ENCODE data around the gene ZNF608. TPM values are rescaled to one million over a fixed set of nuclear protein-coding genes. Genes with fewer than 3 reads are reported as not detected.

The ZNF608 gene
- total RNA-seq, 1 experiment from 2014 or later: 0.95 TPM

DNA sequence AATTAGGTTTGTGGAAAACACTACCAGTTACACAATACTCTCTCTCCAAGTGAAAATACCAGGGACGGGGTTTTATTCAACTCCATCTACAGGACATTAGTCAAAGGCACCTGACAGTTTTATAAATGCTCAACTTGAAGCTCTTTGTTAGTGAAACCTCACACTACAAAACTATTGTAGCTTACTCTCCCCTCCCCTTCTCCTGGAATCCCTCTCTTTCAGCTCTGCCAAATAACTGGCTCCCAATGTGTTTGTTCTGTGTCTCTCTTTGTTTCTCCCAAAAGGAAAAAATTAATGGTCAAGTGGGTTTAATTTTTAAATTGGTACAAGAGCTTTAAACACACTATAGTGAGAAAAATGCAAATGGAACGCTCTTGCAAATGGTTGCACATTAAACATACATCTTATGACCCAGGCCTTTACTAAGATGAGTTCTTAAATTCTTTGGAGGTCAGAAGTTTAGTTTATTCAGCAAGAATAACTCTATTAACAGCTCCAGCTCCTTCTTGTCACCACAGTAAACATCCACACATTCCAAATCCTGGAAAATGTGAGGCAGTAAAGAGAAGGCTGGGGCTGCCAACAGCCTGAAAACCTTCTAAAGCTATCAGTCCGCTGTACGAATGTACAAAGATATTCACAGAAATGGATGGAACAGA is 48.4 kb downstream of the ZNF608 start:
- Histone ChIP-seq H2AFZ (ENCODE audit: low read length) (no peak overlapping the region), H3K9me2 (replicated peaks; ENCODE audit: low read length) (no peaks in the 10 kb centered on the region), H3K36me3 (ENCODE audit: low read depth, low read length) (no peaks in the 10 kb centered on the region), H3K27me3 (ENCODE audit: low read length) (no peaks in the 10 kb centered on the region), H3K4me2 (ENCODE audit: low read length) (no peak overlapping the region), H3K4me3 (ENCODE audit: low read length) (no peak overlapping the region), H3K9me3 (ENCODE audit: low read length) (no peaks in the 10 kb centered on the region), H3F3A (ENCODE audit: low read length, unreplicated experiment) (no peaks in the 10 kb centered on the region), H3K27ac (ENCODE audit: low read length) (no peak overlapping the region), H3K9ac (ENCODE audit: low read length) (no peak overlapping the region), H3K4me1 (ENCODE audit: insufficient read depth, low read length) (no peaks in the 10 kb centered on the region), H3K79me2 (ENCODE audit: low read length) (no peaks in the 10 kb centered on the region), H4K20me1 (ENCODE audit: low read length) (no peaks in the 10 kb centered on the region)
- TF ChIP-seq EZH2 (IDR thresholded peaks at IDR 0.05; ENCODE audit: low read length, unreplicated experiment) (no peak), EZH2phosphoT487 (IDR thresholded peaks at IDR 0.05; ENCODE audit: borderline replicate concordance, low read length) (no peak)
- TF ChIP-seq, protein P1, sequence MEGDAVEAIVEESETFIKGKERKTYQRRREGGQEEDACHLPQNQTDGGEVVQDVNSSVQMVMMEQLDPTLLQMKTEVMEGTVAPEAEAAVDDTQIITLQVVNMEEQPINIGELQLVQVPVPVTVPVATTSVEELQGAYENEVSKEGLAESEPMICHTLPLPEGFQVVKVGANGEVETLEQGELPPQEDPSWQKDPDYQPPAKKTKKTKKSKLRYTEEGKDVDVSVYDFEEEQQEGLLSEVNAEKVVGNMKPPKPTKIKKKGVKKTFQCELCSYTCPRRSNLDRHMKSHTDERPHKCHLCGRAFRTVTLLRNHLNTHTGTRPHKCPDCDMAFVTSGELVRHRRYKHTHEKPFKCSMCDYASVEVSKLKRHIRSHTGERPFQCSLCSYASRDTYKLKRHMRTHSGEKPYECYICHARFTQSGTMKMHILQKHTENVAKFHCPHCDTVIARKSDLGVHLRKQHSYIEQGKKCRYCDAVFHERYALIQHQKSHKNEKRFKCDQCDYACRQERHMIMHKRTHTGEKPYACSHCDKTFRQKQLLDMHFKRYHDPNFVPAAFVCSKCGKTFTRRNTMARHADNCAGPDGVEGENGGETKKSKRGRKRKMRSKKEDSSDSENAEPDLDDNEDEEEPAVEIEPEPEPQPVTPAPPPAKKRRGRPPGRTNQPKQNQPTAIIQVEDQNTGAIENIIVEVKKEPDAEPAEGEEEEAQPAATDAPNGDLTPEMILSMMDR (conservative IDR thresholded peaks at IDR 0.05; ENCODE audit: low read depth, low read length): no peak
- intact Hi-C loops (cut with micrococcal nuclease): no loop called here
- CTCF ChIA-PET: interaction anchor here (0.6 kb wide), 1 partner anchor 33 kb away, joined by 4 read pairs; no protein-coding TSS in a partner anchor
- DNase-seq (no peak), ATAC-seq (no peak)
- POLR2A ChIA-PET (ENCODE audit: unreplicated experiment): interaction anchor here (0.6 kb wide), 1 partner anchor 679 kb away, joined by 4 read pairs; no protein-coding TSS in a partner anchor
- BruUV-seq (replicated peaks): no TSS peak

DNA sequence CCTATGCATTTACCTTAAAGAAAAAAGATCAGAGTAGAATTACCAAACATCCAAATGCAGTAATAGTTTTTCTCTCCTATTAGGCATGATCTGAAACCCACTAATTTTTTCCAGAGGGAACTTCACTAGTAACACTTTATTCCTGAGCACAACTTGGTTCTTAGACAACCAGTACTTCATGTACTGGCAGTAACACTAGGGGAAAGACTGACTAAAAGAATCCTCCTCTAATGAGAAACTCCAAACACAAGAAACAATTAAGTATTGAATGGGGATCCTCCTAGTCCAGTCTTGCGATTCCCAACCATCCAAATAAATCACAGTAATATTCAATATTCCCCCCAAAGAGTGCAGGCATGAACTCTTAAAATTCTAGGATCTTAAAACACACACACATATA is 48.9 kb downstream of the ZNF608 start:
- Histone ChIP-seq H3K27ac (ENCODE audit: low read length) (no peak overlapping the region), H3K4me2 (ENCODE audit: low read length) (no peak overlapping the region), H3K36me3 (ENCODE audit: low read depth, low read length) (no peaks in the 10 kb centered on the region), H3K9ac (ENCODE audit: low read length) (no peak overlapping the region), H4K20me1 (ENCODE audit: low read length) (no peaks in the 10 kb centered on the region), H3K9me3 (ENCODE audit: low read length) (no peaks in the 10 kb centered on the region), H3K9me2 (replicated peaks; ENCODE audit: low read length) (no peaks in the 10 kb centered on the region), H3K79me2 (ENCODE audit: low read length) (no peaks in the 10 kb centered on the region), H3K27me3 (ENCODE audit: low read length) (no peaks in the 10 kb centered on the region), H3K4me3 (ENCODE audit: low read length) (no peak overlapping the region), H3K4me1 (ENCODE audit: insufficient read depth, low read length) (no peaks in the 10 kb centered on the region), H2AFZ (ENCODE audit: low read length) (no peak overlapping the region), H3F3A (ENCODE audit: low read length, unreplicated experiment) (no peaks in the 10 kb centered on the region)
- intact Hi-C loops (cut with micrococcal nuclease): no loop called here
- ChIA-PET CTCF (no interaction called here), POLR2A (ENCODE audit: unreplicated experiment) (no interaction called here)
- TF ChIP-seq, protein P1 (conservative IDR thresholded peaks at IDR 0.05; ENCODE audit: low read depth, low read length): no peak
- TF ChIP-seq EZH2 (IDR thresholded peaks at IDR 0.05; ENCODE audit: low read length, unreplicated experiment) (no peak), EZH2phosphoT487 (IDR thresholded peaks at IDR 0.05; ENCODE audit: borderline replicate concordance, low read length) (no peak)
- DNase-seq (no peak), ATAC-seq (no peak)
- BruUV-seq (replicated peaks): no TSS peak

DNA sequence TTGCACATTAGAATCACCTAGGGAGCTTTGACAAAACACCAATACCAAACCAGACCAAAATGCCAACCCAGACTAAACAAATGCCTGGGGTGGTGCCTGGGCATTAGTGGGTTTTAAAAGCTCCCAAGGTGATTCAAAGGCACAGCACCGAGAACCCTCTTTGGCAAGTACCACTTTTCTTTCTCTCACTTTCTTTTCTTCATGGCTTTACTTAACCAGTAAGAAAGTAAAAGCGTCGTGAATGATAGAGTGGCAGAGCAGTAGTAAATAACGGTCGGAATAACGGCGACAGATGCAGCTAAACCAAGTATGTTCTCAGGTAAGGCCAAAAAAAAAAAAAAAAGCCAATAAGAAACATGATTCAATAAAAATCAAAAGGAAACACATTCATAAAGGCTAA is 49.5 kb downstream of the ZNF608 start:
- no peak overlapping the region for H3K4me3 ChIP-seq (ENCODE audit: low read length)
- no peaks in the 10 kb centered on the region for H3K79me2 ChIP-seq (ENCODE audit: low read length)
- no peaks in the 10 kb centered on the region for H3K36me3 ChIP-seq (ENCODE audit: low read depth, low read length)
- H3K9ac ChIP-seq (ENCODE audit: low read length): no peak overlapping the region
- POLR2A ChIA-PET (ENCODE audit: unreplicated experiment): no interaction called here
- no peak overlapping the region for H3K4me2 ChIP-seq (ENCODE audit: low read length)
- H3F3A ChIP-seq (ENCODE audit: low read length, unreplicated experiment): no peaks in the 10 kb centered on the region
- no peak overlapping the region for H3K27ac ChIP-seq (ENCODE audit: low read length)
- no peaks in the 10 kb centered on the region for H3K9me3 ChIP-seq (ENCODE audit: low read length)
- H3K27me3 ChIP-seq (ENCODE audit: low read length): no peaks in the 10 kb centered on the region
- TF ChIP-seq, protein P1 (conservative IDR thresholded peaks at IDR 0.05; ENCODE audit: low read depth, low read length): no peak
- TF ChIP-seq EZH2 (IDR thresholded peaks at IDR 0.05; ENCODE audit: low read length, unreplicated experiment) (no peak), EZH2phosphoT487 (IDR thresholded peaks at IDR 0.05; ENCODE audit: borderline replicate concordance, low read length) (no peak)
- CTCF ChIA-PET: no interaction called here
- BruUV-seq (replicated peaks): no TSS peak
- no peaks in the 10 kb centered on the region for H3K9me2 ChIP-seq (replicated peaks; ENCODE audit: low read length)
- no peak for ATAC-seq
- no peaks in the 10 kb centered on the region for H4K20me1 ChIP-seq (ENCODE audit: low read length)
- intact Hi-C loops (cut with micrococcal nuclease): no loop called here
- no peak overlapping the region for H2AFZ ChIP-seq (ENCODE audit: low read length)
- H3K4me1 ChIP-seq (ENCODE audit: insufficient read depth, low read length): no peaks in the 10 kb centered on the region
- DNase-seq: no peak

Measured in PC-3 (cell line).